Panc1 (cell line): ENCODE measurements around the gene OR4C6. TPM values are rescaled to one million over a fixed set of nuclear protein-coding genes. Genes with fewer than 3 reads are reported as not detected.

Experiments used
- ATAC-seq: fragments of 200-7000 bp; cut with Tn5 transposase; 2 replicates; pipeline ENCODE4 v1.9.1; 2020; ENCODE audit warnings: mild to moderate bottlenecking, moderate library complexity
- BruUV-seq: library from RNA; stranded (reverse); fragments of 400-500 nt; replicated peaks from 2 replicates; lab custom pipeline; 2021; lab: Mats Ljungman, UMichigan
- CTCF ChIA-PET: fragments of 300-600 bp; sonication (Branson Sonifier 250); formaldehyde crosslinking; loops from one replicate; lab custom pipeline; 2022; ENCODE audit warnings: antibody characterized with exemption; lab: Charles Lee
- POLR2A ChIA-PET: fragments of 300-600 bp; sonication (Branson Sonifier 250); formaldehyde crosslinking; loops from one replicate; lab custom pipeline; 2022; ENCODE audit warnings: antibody characterized with exemption; lab: Charles Lee
- DNase-seq: peaks from one replicate; pipeline ENCODE4 v3.0.0-alpha.2; 2010; ENCODE audit warnings: low read depth, low spot score
- H3K27ac ChIP-seq: 2 replicates; pipeline ENCODE4 v1.5.1; 2011; ENCODE audit warnings: mild to moderate bottlenecking, low read length, inconsistent platforms
- H3K27me3 ChIP-seq: fragments of 200-500 bp; sonication (Bioruptor generic); 2 replicates; pipeline ENCODE4 v1.6.0; 2014; ENCODE audit warnings: low read length, inconsistent platforms; ENCODE audit not compliant: control insufficient read depth, insufficient read depth
- H3K36me3 ChIP-seq: fragments of 200-500 bp; sonication (Bioruptor generic); 2 replicates; pipeline ENCODE4 v1.5.1; 2014; ENCODE audit warnings: inconsistent platforms, mild to moderate bottlenecking, low read length, moderate library complexity; ENCODE audit not compliant: control insufficient read depth, insufficient read depth
- H3K4me1 ChIP-seq: 2 replicates; pipeline ENCODE4 v1.5.1; 2011; ENCODE audit warnings: inconsistent platforms, mild to moderate bottlenecking, low read length, moderate library complexity; ENCODE audit not compliant: control insufficient read depth, insufficient read depth
- H3K4me3 ChIP-seq, 2 experiments: 2 replicates each; pipeline ENCODE4 v1.5.1; 2011 to 2012; ENCODE audit warnings: low read depth in 2 of 2, low read length in 2 of 2, mild to moderate bottlenecking in 2 of 2, inconsistent platforms in 1 of 2, moderate library complexity in 1 of 2
- H3K9me3 ChIP-seq: fragments of 200-500 bp; sonication (Bioruptor generic); 2 replicates; pipeline ENCODE4 v1.5.1; 2014; ENCODE audit warnings: low read depth, mild to moderate bottlenecking, inconsistent platforms, low read length, moderate library complexity; ENCODE audit not compliant: control insufficient read depth, insufficient read depth
- CTCF ChIP-seq: fragments of 450-650 bp; IDR thresholded peaks from 2 replicates; pipeline ENCODE4 v1.5.1; 2017; ENCODE audit warnings: mild to moderate bottlenecking
- POLR2AphosphoS5 ChIP-seq: IDR thresholded peaks from 2 replicates; pipeline ENCODE4 v1.6.1; 2012; ENCODE audit warnings: mild to moderate bottlenecking, low read depth, low read length, moderate library complexity
- SIN3A ChIP-seq: IDR thresholded peaks from 2 replicates; pipeline ENCODE4 v1.6.1; 2012; ENCODE audit warnings: low read depth, mild to moderate bottlenecking, low read length, moderate library complexity, borderline replicate concordance; ENCODE audit not compliant: insufficient read depth
- in situ Hi-C: cut with HindIII; loops from 2 replicates; pipeline ENCODE4 v1.10.0; 2016; ENCODE audit warnings: low sequenced_read_pairs, low pct_unique_long_range_greater_than_20kb
- intact Hi-C: fragments of 100-400 bp; cut with micrococcal nuclease; formaldehyde crosslinking; loops from one replicate; pipeline ENCODE4 v1.10.0; 2022; ENCODE audit not compliant: unreplicated experiment
- total RNA-seq: library from RNA; stranded (reverse); gene quantifications from one replicate; pipeline ENCODE4 v1.2.1, GENCODE V29; 2021; ENCODE audit not compliant: unreplicated experiment

Gene OR4C6
- total RNA-seq, 1 experiment from 2014 or later = not detected

DNA sequence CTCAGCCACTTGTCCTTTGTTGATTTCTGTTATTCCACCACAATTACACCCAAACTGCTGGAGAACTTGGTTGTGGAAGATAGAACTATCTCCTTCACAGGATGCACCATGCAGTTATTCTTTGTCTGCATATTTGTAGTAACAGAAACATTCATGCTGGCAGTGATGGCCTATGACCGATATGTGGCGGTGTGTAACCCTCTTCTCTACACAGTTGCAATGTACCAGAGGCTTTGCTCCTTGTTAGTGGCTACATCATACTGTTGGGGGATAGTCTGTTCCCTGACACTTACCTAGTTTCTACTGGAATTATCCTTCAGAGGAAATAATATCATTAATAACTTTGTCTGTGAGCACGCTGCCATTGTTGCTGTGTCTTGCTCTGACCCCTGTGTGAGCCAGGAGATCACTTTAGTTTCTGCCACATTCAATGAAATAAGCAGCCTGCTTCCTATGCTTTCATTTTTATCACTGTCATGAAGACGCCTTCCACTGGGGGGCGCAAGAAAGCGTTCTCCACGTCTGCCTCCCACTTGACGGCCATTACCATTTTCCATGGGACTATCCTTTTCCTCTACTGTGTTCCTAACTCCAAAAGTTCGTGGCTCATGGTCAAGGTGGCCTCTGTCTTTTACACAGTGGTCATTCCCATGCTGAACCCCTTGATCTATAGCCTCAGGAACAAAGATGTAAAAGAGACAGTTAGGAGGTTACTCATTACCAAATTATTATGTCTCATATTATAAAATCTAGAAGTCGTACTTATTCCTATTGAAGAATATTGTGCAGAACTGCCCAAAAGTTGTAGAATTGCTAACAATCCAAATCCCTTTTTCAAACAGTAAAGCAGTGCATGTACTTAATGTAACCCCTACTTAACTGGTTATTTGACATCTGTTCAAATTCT, 53.2 kb downstream of the OR4C6 start:
- no peaks in the 10 kb centered on the region for H3K36me3 ChIP-seq
- TF ChIP-seq CTCF (peak; percentile 62), SIN3A (no peak), POLR2AphosphoS5 (no peak)
- in situ Hi-C loops (no loop called here), intact Hi-C loops (no loop called here)
- no TSS peak for BruUV-seq
- ChIA-PET CTCF (no interaction called here), POLR2A (no interaction called here)
- H3K27ac ChIP-seq = no peak overlapping the region
- DNase-seq (no peak), ATAC-seq (no peak)
- H3K9me3 ChIP-seq = no peaks in the 10 kb centered on the region
- H3K4me3 ChIP-seq = no peak overlapping the region
- no peaks in the 10 kb centered on the region for H3K4me1 ChIP-seq
- no peaks in the 10 kb centered on the region for H3K27me3 ChIP-seq

Other genes with a start within 250 kb of the OR4C6 start
- gene OR4C15, start 107.7 kb upstream of the OR4C6 start, total RNA-seq = not detected
- not detected for gene OR4C16, start 90.1 kb upstream of the OR4C6 start, total RNA-seq
- gene OR4C11, start 54.6 kb upstream of the OR4C6 start, total RNA-seq = not detected
- not detected for gene OR4P4, start 27.1 kb upstream of the OR4C6 start, total RNA-seq
- gene OR4S2, start 13.9 kb upstream of the OR4C6 start, total RNA-seq = not detected
- not detected for gene OR5D13, start 111.2 kb downstream of the OR4C6 start, total RNA-seq
- gene OR5D14, start 133.4 kb downstream of the OR4C6 start, total RNA-seq = not detected
- gene OR5L1, start 149.2 kb downstream of the OR4C6 start, total RNA-seq = not detected
- not detected for gene OR5D18, start 157.4 kb downstream of the OR4C6 start, total RNA-seq
- not detected for gene OR5L2, start 165.0 kb downstream of the OR4C6 start, total RNA-seq
- gene OR5D16, start 176.6 kb downstream of the OR4C6 start, total RNA-seq = not detected
- gene TRIM51, start 221.1 kb downstream of the OR4C6 start, total RNA-seq = not detected